SK-N-SH (cell line): ENCODE results near the gene ANKRD40. TPM values are rescaled to one million over a fixed set of nuclear protein-coding genes. Genes with fewer than 3 reads are reported as not detected.
A peak's percentile ranks its signal among the peaks of the same experiment; 100 is the strongest.

Source experiments
- CTCF ChIA-PET: fragments of 300-600, 350-600 bp; formaldehyde crosslinking; extraction: SDS; loops from one replicate; lab custom pipeline; 2021; lab: Yijun Ruan, JAX
- POLR2A ChIA-PET: fragments of 350-600 bp; sonication (Branson Sonifier 250); formaldehyde crosslinking; extraction: SDS; loops from one replicate; lab custom pipeline; 2020; ENCODE audit warnings: antibody characterized with exemption, inconsistent platforms; lab: Yijun Ruan, JAX
- DNase-seq: peaks from one replicate; pipeline ENCODE4 v3.0.0; 2012
- H2AFZ ChIP-seq: fragments of 200-600 bp; sonication (generic); 2 replicates; pipeline ENCODE4 v1.8.1; 2016; ENCODE audit warnings: antibody characterized with exemption, mild to moderate bottlenecking, low read depth
- H3F3A ChIP-seq: fragments of 200-600 bp; sonication (generic); replicated peaks from 2 replicates; pipeline ENCODE3; 2016; ENCODE audit warnings: antibody characterized with exemption, mild to moderate bottlenecking; ENCODE audit not compliant: insufficient read depth
- H3K27ac ChIP-seq, 2 experiments: fragments of 200-500 bp in 1 of 2; fragments of 200-600 bp in 1 of 2; sonication (Bioruptor generic) in 1 of 2; sonication (generic), shearing (Covaris generic) in 1 of 2; 2 replicates each; pipeline versions ENCODE4 v1.5.1 to v1.6.1; 2014 to 2016; ENCODE audit warnings: low read depth in 2 of 2, inconsistent platforms in 1 of 2, low read length in 1 of 2, mild to moderate bottlenecking in 1 of 2, mixed read lengths in 1 of 2
- H3K27me3 ChIP-seq: fragments of 200-600 bp; sonication (generic), shearing (Covaris generic); 2 replicates; pipeline ENCODE4 v1.6.1; 2016; ENCODE audit warnings: mixed run types; ENCODE audit not compliant: insufficient read depth
- H3K36me3 ChIP-seq, 2 experiments: fragments of 200-500 bp in 1 of 2; fragments of 200-600 bp in 1 of 2; sonication (Bioruptor generic) in 1 of 2; sonication (generic) in 1 of 2; replicated peaks in 1 of 2; 2 replicates each; pipeline versions ENCODE3 to v1.5.1; 2014 to 2016; ENCODE audit warnings: low read length in 1 of 2, mild to moderate bottlenecking in 1 of 2; ENCODE audit not compliant: insufficient read depth in 2 of 2, control insufficient read depth in 1 of 2
- H3K4me1 ChIP-seq, 2 experiments: fragments of 200-500 bp in 1 of 2; fragments of 200-600 bp in 1 of 2; sonication (Bioruptor generic) in 1 of 2; sonication (generic), shearing (Covaris generic) in 1 of 2; 2 replicates each; pipeline versions ENCODE4 v1.5.1 to v1.6.1; 2014 to 2016; ENCODE audit warnings: low read depth in 1 of 2, low read length in 1 of 2, mixed run types in 1 of 2; ENCODE audit not compliant: insufficient read depth in 2 of 2, control insufficient read depth in 1 of 2
- H3K4me2 ChIP-seq: fragments of 200-600 bp; sonication (generic), shearing (Covaris generic); 2 replicates; pipeline ENCODE4 v1.6.1; 2017; ENCODE audit warnings: mixed run types
- H3K4me3 ChIP-seq, 2 experiments: fragments of 200-500 bp in 1 of 2; fragments of 200-600 bp in 1 of 2; sonication (Bioruptor generic) in 1 of 2; sonication (generic), shearing (Covaris generic) in 1 of 2; 2 replicates each; pipeline versions ENCODE4 v1.5.1 to v1.8.1; 2014 to 2016; ENCODE audit warnings: low read depth in 2 of 2, inconsistent platforms in 1 of 2, low read length in 1 of 2, mild to moderate bottlenecking in 1 of 2, mixed read lengths in 1 of 2, moderate library complexity in 1 of 2
- H3K79me2 ChIP-seq: fragments of 200-600 bp; sonication (generic); 2 replicates; pipeline ENCODE4 v1.8.1; 2017; ENCODE audit warnings: mild to moderate bottlenecking; ENCODE audit not compliant: insufficient read depth
- H3K9ac ChIP-seq: fragments of 200-600 bp; sonication (generic); 2 replicates; pipeline ENCODE4 v1.6.1; 2017; ENCODE audit warnings: mixed run types
- H3K9me2 ChIP-seq: fragments of 200-600 bp; sonication (generic); 2 replicates; pipeline ENCODE4 v1.6.1; 2017; ENCODE audit warnings: mixed run types
- H3K9me3 ChIP-seq: fragments of 200-600 bp; sonication (generic); 2 replicates; pipeline ENCODE4 v1.6.1; 2017; ENCODE audit warnings: mixed run types, mild to moderate bottlenecking, moderate library complexity
- H4K20me1 ChIP-seq: fragments of 200-600 bp; sonication (generic); 2 replicates; pipeline ENCODE4 v1.6.1; 2017; ENCODE audit warnings: mild to moderate bottlenecking, mixed run types; ENCODE audit not compliant: insufficient read depth
- FOXJ3 ChIP-seq: sonication (generic); formaldehyde crosslinking; IDR thresholded peaks from 2 replicates; pipeline ENCODE4 v1.5.1; 2020; ENCODE audit warnings: mild to moderate bottlenecking, missing genetic modification reagents
- FOXM1 ChIP-seq: IDR thresholded peaks from 2 replicates; pipeline ENCODE4 v1.4.0; 2012; ENCODE audit warnings: low read depth, mild to moderate bottlenecking
- JUND ChIP-seq: IDR thresholded peaks from 2 replicates; pipeline ENCODE4 v1.4.0; 2012
- NFIC ChIP-seq: IDR thresholded peaks from 2 replicates; pipeline ENCODE4 v1.4.0; 2012; ENCODE audit warnings: borderline replicate concordance
- PBX3 ChIP-seq: IDR thresholded peaks from 2 replicates; pipeline ENCODE4; 2012
- RAD21 ChIP-seq: IDR thresholded peaks from 2 replicates; pipeline ENCODE4 v1.6.1; 2012; ENCODE audit warnings: mild to moderate bottlenecking, low read length
- RXRA ChIP-seq: IDR thresholded peaks from 2 replicates; pipeline ENCODE4 v1.4.0; 2012; ENCODE audit warnings: low read depth, mild to moderate bottlenecking, borderline replicate concordance
- SMC3 ChIP-seq: IDR thresholded peaks from 2 replicates; pipeline ENCODE4 v1.6.1; 2012; ENCODE audit warnings: low read depth, low read length, improper control_type of control experiment
- TEAD4 ChIP-seq: IDR thresholded peaks from 2 replicates; pipeline ENCODE4 v1.4.0; 2012; ENCODE audit warnings: mild to moderate bottlenecking, borderline replicate concordance; ENCODE audit not compliant: insufficient read depth
- WGBS: methylation state at CpG from one replicate; pipeline ENCODE4 v1.1.6; 2017; ENCODE audit warnings: low lambda C conversion rate; 5-methylcytosine and 5-hydroxymethylcytosine counted together
- polyA plus RNA-seq, 3 experiments: library from polyadenylated mRNA; depleted of rRNA; stranded (reverse); fragments of >200 nt; gene quantifications; 2 replicates each; pipeline ENCODE4 v1.2.3, GENCODE V29; 2012
- TF ChIP-seq, protein P1 (sequence below): fragments of 200-600 bp; sonication (generic); IDR thresholded peaks from 2 replicates; pipeline ENCODE4 v1.6.1; 2017; ENCODE audit warnings: antibody characterized with exemption, mild to moderate bottlenecking, moderate library complexity
- TF ChIP-seq, protein P2 (sequence below): IDR thresholded peaks from 2 replicates; pipeline ENCODE4 v1.6.1; 2012; ENCODE audit warnings: mild to moderate bottlenecking, low read depth, low read length, moderate library complexity

The ANKRD40 gene
- polyA plus RNA-seq, 1 of the 3 experiments (the other 2 are of a cell fraction) = 33.6 TPM

DNA sequence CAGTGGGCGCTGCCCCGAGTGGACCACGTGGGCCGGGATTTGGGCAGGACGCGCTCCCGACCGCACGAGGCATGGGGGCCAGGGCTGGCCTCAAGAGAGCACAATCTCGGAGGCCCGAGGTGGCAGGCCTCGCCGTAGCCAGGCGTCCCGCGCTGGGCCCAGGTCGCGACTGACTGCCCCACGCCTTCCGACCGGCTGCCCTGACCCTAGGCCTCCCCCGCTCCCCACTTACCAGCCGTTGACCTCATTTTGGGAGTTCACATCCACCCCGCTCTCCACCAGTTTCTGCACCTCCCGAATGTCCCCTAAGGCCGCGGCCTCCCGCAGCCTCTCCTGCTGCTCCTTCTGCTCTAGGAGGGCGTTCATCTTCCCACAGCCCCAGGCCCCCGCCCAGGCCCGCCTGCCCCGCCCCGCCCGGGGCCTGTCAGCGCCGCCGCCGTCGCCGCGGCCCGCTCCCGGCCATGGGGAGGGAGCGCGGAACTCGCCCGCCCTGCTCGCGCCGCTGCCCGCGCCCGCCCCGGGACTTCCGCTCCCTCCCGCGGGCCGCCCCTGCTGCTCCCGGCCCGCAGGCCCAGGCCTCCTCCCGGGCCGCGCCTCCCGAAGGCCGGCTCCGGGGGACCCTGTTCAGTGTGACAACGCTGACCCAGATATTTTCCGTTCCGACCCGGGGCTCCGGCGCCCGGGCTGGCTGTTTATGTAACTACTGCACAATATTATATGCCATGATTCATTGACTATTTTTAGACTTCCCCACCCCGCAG lies at the start of gene ANKRD40 (continued):
- no peak for TF ChIP-seq FOXJ3 (CRISPR knock-in tag)
- TF ChIP-seq SMC3 = 0 out of 2 replicates have a peak, but pooled peaks have one; percentile 6
- TF ChIP-seq PBX3 = peak; percentile 55
- TF ChIP-seq NFIC = peak; percentile 47
- TF ChIP-seq, protein P1, sequence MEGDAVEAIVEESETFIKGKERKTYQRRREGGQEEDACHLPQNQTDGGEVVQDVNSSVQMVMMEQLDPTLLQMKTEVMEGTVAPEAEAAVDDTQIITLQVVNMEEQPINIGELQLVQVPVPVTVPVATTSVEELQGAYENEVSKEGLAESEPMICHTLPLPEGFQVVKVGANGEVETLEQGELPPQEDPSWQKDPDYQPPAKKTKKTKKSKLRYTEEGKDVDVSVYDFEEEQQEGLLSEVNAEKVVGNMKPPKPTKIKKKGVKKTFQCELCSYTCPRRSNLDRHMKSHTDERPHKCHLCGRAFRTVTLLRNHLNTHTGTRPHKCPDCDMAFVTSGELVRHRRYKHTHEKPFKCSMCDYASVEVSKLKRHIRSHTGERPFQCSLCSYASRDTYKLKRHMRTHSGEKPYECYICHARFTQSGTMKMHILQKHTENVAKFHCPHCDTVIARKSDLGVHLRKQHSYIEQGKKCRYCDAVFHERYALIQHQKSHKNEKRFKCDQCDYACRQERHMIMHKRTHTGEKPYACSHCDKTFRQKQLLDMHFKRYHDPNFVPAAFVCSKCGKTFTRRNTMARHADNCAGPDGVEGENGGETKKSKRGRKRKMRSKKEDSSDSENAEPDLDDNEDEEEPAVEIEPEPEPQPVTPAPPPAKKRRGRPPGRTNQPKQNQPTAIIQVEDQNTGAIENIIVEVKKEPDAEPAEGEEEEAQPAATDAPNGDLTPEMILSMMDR = no peak
- peak; percentile 83 for TF ChIP-seq JUND
- TF ChIP-seq, protein P2, sequence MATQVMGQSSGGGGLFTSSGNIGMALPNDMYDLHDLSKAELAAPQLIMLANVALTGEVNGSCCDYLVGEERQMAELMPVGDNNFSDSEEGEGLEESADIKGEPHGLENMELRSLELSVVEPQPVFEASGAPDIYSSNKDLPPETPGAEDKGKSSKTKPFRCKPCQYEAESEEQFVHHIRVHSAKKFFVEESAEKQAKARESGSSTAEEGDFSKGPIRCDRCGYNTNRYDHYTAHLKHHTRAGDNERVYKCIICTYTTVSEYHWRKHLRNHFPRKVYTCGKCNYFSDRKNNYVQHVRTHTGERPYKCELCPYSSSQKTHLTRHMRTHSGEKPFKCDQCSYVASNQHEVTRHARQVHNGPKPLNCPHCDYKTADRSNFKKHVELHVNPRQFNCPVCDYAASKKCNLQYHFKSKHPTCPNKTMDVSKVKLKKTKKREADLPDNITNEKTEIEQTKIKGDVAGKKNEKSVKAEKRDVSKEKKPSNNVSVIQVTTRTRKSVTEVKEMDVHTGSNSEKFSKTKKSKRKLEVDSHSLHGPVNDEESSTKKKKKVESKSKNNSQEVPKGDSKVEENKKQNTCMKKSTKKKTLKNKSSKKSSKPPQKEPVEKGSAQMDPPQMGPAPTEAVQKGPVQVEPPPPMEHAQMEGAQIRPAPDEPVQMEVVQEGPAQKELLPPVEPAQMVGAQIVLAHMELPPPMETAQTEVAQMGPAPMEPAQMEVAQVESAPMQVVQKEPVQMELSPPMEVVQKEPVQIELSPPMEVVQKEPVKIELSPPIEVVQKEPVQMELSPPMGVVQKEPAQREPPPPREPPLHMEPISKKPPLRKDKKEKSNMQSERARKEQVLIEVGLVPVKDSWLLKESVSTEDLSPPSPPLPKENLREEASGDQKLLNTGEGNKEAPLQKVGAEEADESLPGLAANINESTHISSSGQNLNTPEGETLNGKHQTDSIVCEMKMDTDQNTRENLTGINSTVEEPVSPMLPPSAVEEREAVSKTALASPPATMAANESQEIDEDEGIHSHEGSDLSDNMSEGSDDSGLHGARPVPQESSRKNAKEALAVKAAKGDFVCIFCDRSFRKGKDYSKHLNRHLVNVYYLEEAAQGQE = peak; percentile 71
- TF ChIP-seq, all 33 proteins: peak for 24

DNA sequence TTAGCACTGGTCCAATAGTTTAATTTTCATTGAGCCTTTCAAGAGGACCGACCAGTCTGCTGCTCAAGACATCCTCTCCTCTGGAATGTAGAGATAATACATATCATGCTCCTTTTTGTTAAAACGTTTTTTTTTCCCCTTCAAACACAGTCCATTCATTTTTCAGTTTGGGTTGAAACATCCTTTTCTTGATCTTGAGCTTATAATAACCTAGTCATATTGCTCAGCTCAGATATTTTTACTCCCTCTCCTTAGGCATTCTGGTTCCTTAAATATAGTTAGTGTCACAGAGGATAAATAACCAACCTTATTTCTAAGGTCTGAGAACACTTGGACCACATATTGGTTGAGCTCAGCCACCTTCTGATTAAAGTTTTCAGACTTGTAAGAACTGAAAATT lies 46.8 kb upstream of the ANKRD40 start:
- no peak overlapping the region for H2AFZ ChIP-seq
- no peaks in the 10 kb centered on the region for H3K9me3 ChIP-seq
- H3K4me2 ChIP-seq = no peak overlapping the region
- H3K9ac ChIP-seq = no peak overlapping the region
- no peaks in the 10 kb centered on the region for H3K9me2 ChIP-seq
- DNase-seq = no peak
- H3F3A ChIP-seq = peaks cover 57% of the 10 kb centered on the region
- no peak overlapping the region for H3K4me3 ChIP-seq
- no peaks in the 10 kb centered on the region for H3K4me1 ChIP-seq
- no peaks in the 10 kb centered on the region for H4K20me1 ChIP-seq
- CTCF ChIA-PET = interaction anchor here (0.6 to 1.7 kb wide), 4 partner anchors 20 to 204 kb away, joined by 3 to 5 read pairs (median 3); no protein-coding TSS in a partner anchor
- 0 out of 2 replicates have a peak, but pooled peaks cover 2% of the 10 kb centered on the region for H3K79me2 ChIP-seq
- POLR2A ChIA-PET = no interaction called here
- H3K27me3 ChIP-seq = no peaks in the 10 kb centered on the region
- peaks cover 64 to 67% of the 10 kb centered on the region in 2 experiments for H3K36me3 ChIP-seq
- 60% methylated on average over 2 of the region's 2 CpGs for WGBS
- TF ChIP-seq NFIC (no peak), RXRA (no peak), FOXM1 (no peak), TEAD4 (no peak), RAD21 (no peak)
- TF ChIP-seq, protein P2 = no peak
- no peak overlapping the region for H3K27ac ChIP-seq
